HG03432 (cell line): ENCODE results near the gene CFAP20DC.
A peak's percentile ranks its signal among the peaks of the same experiment; 100 is the strongest.
"Not testable (repeated sequence)": the region's sequence is repeated elsewhere in the genome, so short reads cannot be mapped to it uniquely, and the experiment has no call there.

ENCODE experiments used
- ATAC-seq: cut with Tn5 transposase; IDR thresholded peaks from one replicate; pipeline ENCODE4 v1.9.1; 2021; ENCODE audit warnings: mild to moderate bottlenecking, moderate library complexity; ENCODE audit not compliant: unreplicated experiment

CFAP20DC gene

GRCh38 chr3:58706395-58707167, 343.2 kb downstream of the CFAP20DC start:
- ATAC-seq, result no peak

- ATAC-seq, result peak; percentile 63
Measured at GRCh38 chr3:58704745-58705144, 345.1 kb downstream of the CFAP20DC start.

GRCh38 chr3:58704304-58704703, 345.5 kb downstream of the CFAP20DC start:
- ATAC-seq, result not testable (repeated sequence)

- ATAC-seq, result no peak
Measured at GRCh38 chr3:58698246-58698645, 351.6 kb downstream of the CFAP20DC start.

GRCh38 chr3:58697561-58697960, 352.3 kb downstream of the CFAP20DC start:
- ATAC-seq, result peak; percentile 78

DNA sequence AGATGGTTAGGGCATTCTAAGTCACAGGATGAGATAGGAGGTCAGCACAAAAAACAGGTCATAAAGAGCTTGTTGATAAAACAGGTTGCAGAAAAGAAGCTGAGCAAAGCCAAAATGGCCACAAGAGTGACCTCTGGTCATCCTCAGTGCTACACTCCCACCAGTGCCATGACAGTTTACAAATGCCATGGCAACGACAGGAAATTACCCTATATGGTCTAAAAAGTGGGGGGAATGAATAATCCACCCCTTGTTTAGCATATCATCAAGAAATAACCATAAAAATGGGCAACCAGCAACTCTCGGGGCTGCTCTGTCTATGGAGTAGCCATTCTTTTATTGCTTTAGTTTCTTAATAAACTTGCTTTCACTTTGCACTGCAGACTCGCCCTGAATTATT, 353.0 kb downstream of the CFAP20DC start:
- ATAC-seq, result not testable (repeated sequence)

DNA sequence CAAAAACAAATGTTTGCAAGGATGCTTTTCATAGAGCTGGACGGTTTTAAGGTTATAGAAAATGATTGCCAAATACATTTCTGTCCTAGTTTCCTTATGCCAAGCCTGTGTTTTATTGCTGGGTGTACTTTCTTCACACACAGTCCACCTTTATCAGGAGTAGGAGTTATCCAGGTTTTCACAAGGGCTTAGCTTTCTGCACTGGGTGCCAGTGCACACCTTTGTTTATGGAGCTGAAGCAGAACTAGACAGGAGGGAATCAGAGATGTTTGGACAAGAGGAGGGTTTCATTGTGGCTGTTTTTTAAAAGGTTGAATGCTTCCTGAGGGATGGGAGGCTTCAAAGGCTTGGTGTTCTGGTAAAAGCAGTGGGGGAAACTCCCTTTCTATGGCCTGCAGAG, 353.7 kb downstream of the CFAP20DC start:
- ATAC-seq, result no peak

GRCh38 chr3:58695284-58695683, 354.5 kb downstream of the CFAP20DC start:
- ATAC-seq, result not testable (repeated sequence)

- peak; percentile 70 for ATAC-seq
Measured at GRCh38 chr3:58693940-58694850, 355.6 kb downstream of the CFAP20DC start.

DNA sequence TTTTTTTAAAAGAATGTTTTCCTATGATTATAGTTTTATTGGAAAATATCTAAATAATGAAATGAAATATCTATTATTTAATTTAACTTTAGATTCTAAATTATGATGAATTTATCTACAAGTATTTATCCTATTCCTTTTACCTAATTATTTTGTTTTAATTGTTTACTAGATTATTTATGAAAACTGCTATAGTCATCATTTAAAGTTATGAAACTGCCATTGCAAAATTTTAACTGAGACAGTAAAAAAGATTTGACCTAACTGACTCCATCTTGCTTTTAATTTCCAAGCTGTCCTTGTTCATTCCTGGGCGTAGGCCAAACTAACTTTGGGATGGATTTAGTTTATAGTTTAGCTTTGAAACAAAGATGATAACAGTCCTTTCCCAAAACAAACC, 357.3 kb downstream of the CFAP20DC start:
- no peak for ATAC-seq
